HTR-8/SVneo (cell line): ENCODE measurements around the gene KAZALD1.

Experiments used
- DNase-seq: peaks from one replicate; pipeline ENCODE4 v3.0.0; 2011; ENCODE audit warnings: low spot score, mixed read lengths; ENCODE audit not compliant: insufficient read length
- FAIRE-seq: peaks from 2 replicates; lab custom pipeline; 2011; peaks lifted over from hg19 to GRCh38; lab: Jason Lieb, UNC

KAZALD1 gene

GRCh38 chr10:101046332-101047238, 15.2 kb upstream of the KAZALD1 start:
- no peak for DNase-seq
- no peak for FAIRE-seq

- FAIRE-seq, result no peak
These were observed 14.5 kb upstream of the KAZALD1 start for GRCh38 chr10:101047268-101047667.

GRCh38 chr10:101047961-101048892, 13.6 kb upstream of the KAZALD1 start:
- DNase-seq (no peak), FAIRE-seq (no peak)

More at GRCh38 chr10:101047268-101047667, 14.5 kb upstream of the KAZALD1 start:
- no peak for DNase-seq

- FAIRE-seq (peak; percentile 76), DNase-seq (peak; percentile 55)
These were observed 11.3 kb upstream of the KAZALD1 start for GRCh38 chr10:101050208-101051069.

GRCh38 chr10:101052285-101052684, 9.5 kb upstream of the KAZALD1 start:
- DNase-seq (no peak), FAIRE-seq (peak; percentile 82)

GRCh38 chr10:101053516-101053915, 8.3 kb upstream of the KAZALD1 start:
- FAIRE-seq (no peak), DNase-seq (no peak)

GRCh38 chr10:101054351-101054750, 7.4 kb upstream of the KAZALD1 start:
- DNase-seq, result no peak
- FAIRE-seq, result no peak

- DNase-seq (no peak), FAIRE-seq (no peak)
These were observed 6.9 kb upstream of the KAZALD1 start for GRCh38 chr10:101054876-101055275.

GRCh38 chr10:101055411-101055810, 6.4 kb upstream of the KAZALD1 start:
- no peak for FAIRE-seq

GRCh38 chr10:101056365-101057151, 5.2 kb upstream of the KAZALD1 start:
- no peak for DNase-seq
- FAIRE-seq, result no peak

More at GRCh38 chr10:101055411-101055810, 6.4 kb upstream of the KAZALD1 start:
- DNase-seq, result no peak

GRCh38 chr10:101060036-101060950, 1.5 kb upstream of the KAZALD1 start:
- FAIRE-seq, result no peak
- peak; percentile 87 for DNase-seq

- DNase-seq, result peak; percentile 94
- FAIRE-seq, result no peak
These were observed 702 bp upstream of the KAZALD1 start for GRCh38 chr10:101060951-101061623.

GRCh38 chr10:101062232-101063049, 652 bp downstream of the KAZALD1 start:
- FAIRE-seq, result no peak
- DNase-seq, result no peak

- FAIRE-seq (no peak), DNase-seq (no peak)
These were observed 1.3 kb downstream of the KAZALD1 start for GRCh38 chr10:101063050-101063525.

GRCh38 chr10:101063548-101064414, 2.0 kb downstream of the KAZALD1 start:
- no peak for FAIRE-seq
- no peak for DNase-seq
